ENCODE measurements around the gene CORO2A.
"Not testable (repeated sequence)": the region's sequence is repeated elsewhere in the genome, so short reads cannot be mapped to it uniquely, and the experiment has no call there.

Gene CORO2A

GRCh38 chr9:98095401-98095800 is 97.0 kb downstream of the CORO2A start:
- H3K27ac ChIP-seq: no peak overlapping the region
- no peak for TF ChIP-seq CTCF (conservative IDR thresholded peaks at IDR 0.05)

- H3K27ac ChIP-seq: no peak overlapping the region
- TF ChIP-seq CTCF (conservative IDR thresholded peaks at IDR 0.05) (no peak), ZFX (IDR thresholded peaks at IDR 0.05) (no peak)
These were observed 97.6 kb downstream of the CORO2A start for GRCh38 chr9:98094851-98095250.

GRCh38 chr9:98094316-98094715 is 98.1 kb downstream of the CORO2A start:
- no peak overlapping the region for H3K27ac ChIP-seq
- TF ChIP-seq CTCF (conservative IDR thresholded peaks at IDR 0.05) (no peak), ZFX (IDR thresholded peaks at IDR 0.05) (no peak)

DNA sequence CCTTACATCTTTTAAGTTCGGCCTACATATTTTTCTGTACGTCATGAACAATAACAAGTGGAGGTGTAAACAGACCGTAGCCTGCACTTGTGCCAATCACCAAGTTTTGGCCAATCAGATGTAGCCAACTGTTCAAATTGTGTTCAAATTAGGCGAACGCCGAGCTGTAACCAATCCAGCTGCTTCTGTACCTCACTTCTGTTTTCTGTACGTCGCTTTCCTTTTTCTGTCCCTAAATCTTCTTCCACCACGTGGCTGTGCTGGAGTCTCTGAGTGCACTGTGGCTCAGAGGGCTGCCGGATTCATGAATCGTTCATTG is 99.9 kb downstream of the CORO2A start:
- no peak for TF ChIP-seq ZFX (IDR thresholded peaks at IDR 0.05)
- no peak overlapping the region for H3K27ac ChIP-seq

DNA sequence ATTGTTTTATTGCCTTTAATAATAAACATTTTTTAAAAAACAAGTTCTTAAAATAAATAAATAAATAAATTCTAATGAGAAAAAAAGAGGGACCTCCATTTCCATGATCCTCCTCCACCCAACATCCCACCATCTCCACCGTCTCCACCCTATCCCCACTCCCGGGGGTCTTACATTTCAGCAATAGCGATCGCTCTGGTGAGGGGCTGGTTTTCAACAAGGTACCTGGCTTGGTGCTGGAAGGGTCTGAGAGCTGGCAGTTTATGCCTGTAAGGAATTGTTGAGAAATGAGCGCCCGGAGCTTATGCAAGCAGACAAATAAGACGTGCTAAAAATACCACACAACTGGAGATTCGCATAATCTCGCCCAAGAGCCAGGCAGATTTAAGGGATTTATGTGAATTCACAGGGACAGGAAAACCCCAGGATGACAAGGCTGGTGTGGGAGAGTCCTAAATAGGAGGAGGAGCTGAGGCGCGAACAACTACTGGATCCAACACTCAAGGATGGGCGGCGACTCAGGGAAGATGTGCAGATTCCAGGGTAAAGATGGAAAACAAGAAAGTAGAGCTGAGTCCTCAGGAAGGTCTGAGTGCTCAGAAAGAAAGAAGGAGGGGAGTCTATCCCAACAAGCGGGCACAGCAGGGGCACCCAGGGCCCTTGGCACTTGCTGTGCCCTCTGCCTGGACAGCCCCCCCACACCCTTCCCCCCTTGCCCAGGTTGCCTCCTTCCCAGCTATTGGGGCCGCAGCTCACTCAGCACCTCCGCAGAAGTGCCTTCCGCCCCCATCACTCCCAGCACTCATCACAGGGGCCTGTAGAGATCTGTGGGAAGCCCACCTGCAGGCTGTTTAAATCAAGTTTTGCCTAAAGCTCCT is 100.5 kb downstream of the CORO2A start:
- TF ChIP-seq CTCF (conservative IDR thresholded peaks at IDR 0.05): no peak
- no peak for TF ChIP-seq ZFX (IDR thresholded peaks at IDR 0.05)
- H3K27ac ChIP-seq: no peak overlapping the region

DNA sequence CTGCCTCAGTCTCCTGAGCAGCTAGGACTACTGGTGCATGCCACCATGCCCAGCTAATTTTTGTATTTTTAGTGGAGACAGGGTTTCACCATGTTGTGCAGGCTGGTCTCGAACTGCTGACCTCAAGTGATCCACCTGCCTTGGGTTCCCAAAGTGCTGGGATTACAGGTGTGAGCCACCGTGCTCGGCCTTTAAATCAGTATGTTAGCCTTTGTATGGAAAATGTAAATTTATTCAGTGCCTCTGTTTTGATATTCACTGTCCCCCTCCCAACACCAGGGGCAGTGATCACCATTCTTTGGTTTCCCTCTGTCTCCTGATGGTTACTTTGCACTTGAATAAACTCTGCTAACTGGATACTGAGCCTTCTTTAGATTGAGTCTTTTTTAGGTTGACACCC is 101.8 kb downstream of the CORO2A start:
- not testable (repeated sequence) for H3K27ac ChIP-seq

GRCh38 chr9:98087420-98088354 is 104.8 kb downstream of the CORO2A start:
- H3K27ac ChIP-seq: no peak overlapping the region
- TF ChIP-seq CTCF (conservative IDR thresholded peaks at IDR 0.05): no peak
- TF ChIP-seq ZFX (IDR thresholded peaks at IDR 0.05): no peak

DNA sequence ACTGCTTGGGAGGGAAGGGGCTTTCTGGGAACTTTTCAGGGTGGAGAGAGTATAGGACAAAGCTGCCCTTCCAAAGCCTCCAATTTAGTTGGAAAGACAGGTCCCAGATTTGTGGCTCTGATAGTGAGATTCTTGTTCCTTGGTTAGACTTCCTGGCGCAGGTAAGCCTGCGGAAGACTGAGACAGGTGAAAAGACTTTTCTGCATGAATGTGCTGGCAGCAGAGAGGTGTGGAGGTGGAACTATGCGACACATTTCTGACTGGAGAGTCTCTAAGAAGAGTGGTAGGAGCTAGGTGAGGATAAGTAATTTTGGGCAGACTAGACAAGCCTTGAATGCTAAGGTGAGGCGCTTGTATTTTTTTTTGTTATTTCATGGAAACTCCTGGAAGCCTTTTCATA is 106.0 kb downstream of the CORO2A start:
- TF ChIP-seq CTCF (conservative IDR thresholded peaks at IDR 0.05) (no peak), ZFX (IDR thresholded peaks at IDR 0.05) (no peak)
- H3K27ac ChIP-seq: no peak overlapping the region
